Chondrocyte (in vitro differentiated cells): ENCODE data around the gene USP6NL. TPM values are rescaled to one million over a fixed set of nuclear protein-coding genes. Genes with fewer than 3 reads are reported as not detected.

Experiments used
- DNase-seq: peaks from one replicate; pipeline ENCODE4 v3.0.0; 2021; ENCODE audit warnings: mixed read lengths, low spot score
- H3K27ac Mint-ChIP-seq: one replicate; pipeline ENCODE4 v1.8.0; 2021; ENCODE audit warnings: mild to moderate bottlenecking, moderate library complexity, mixed read lengths; ENCODE audit not compliant: unreplicated experiment
- H3K27me3 Mint-ChIP-seq: 2 replicates; pipeline ENCODE4 v1.8.0; 2021; ENCODE audit warnings: low read depth, mixed read lengths
- H3K36me3 Mint-ChIP-seq: 2 replicates; pipeline ENCODE4 v1.8.0; 2021; ENCODE audit warnings: low read depth, mixed read lengths
- H3K4me1 Mint-ChIP-seq: 2 replicates; pipeline ENCODE4 v1.8.0; 2021; ENCODE audit warnings: low read depth, mild to moderate bottlenecking, mixed read lengths
- H3K4me3 Mint-ChIP-seq: one replicate; pipeline ENCODE4 v1.8.0; 2021; ENCODE audit warnings: mild to moderate bottlenecking, moderate library complexity, mixed read lengths; ENCODE audit not compliant: unreplicated experiment
- H3K9me3 Mint-ChIP-seq: 2 replicates; pipeline ENCODE4 v1.8.0; 2021; ENCODE audit warnings: low read depth, mixed read lengths
- CTCF ChIP-seq: fragments of 200-600 bp; sonication (generic); IDR thresholded peaks from 2 replicates; pipeline ENCODE4 v1.5.0; 2021; ENCODE audit warnings: antibody characterized with exemption, mild to moderate bottlenecking, moderate library complexity
- total RNA-seq: library from RNA; stranded (reverse); gene quantifications from 3 replicates; pipeline ENCODE4 v1.2.1, GENCODE V29; 2021

Gene USP6NL
- total RNA-seq, 1 donor from 2014 or later: 12.3 TPM

DNA sequence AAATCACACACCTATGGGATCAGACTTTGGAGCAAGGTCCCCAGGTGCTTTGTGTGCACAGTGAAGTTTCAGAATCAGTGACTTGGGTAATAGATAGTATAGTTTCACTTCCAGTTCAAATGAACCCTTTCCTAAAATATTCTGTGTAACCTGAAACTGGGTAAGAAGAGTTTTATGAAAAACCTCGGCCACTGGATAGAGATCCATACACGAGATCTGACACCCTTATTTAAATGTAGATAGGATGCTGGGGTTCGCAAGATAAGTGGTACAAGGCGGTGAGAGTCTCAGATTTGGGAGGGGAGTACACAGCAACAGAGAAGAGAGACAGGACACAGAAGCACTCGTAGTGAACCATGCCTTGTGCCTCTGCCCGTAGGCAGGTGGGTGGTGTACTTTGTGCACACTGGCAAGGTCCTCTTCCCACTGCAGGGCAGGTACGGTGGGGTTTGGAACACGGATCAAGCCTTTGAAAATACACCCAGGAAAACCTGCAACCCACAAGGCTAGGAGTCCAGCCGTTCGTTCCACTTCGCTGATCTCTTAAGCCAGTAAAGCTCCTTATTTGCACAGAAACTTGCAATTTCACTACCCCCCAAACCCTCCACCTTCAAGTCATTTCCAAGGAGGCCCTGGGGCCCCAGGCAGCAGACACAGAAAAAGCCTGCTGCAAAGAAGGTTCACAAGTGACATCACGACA is 162.8 kb downstream of the USP6NL start:
- Mint-ChIP-seq H3K4me3 (no peak overlapping the region), H3K27ac (no peak overlapping the region), H3K27me3 (peaks cover 23% of the 10 kb centered on the region), H3K4me1 (no peaks in the 10 kb centered on the region), H3K9me3 (no peaks in the 10 kb centered on the region), H3K36me3 (no peaks in the 10 kb centered on the region)
- no peak for TF ChIP-seq CTCF
- DNase-seq: no peak

DNA sequence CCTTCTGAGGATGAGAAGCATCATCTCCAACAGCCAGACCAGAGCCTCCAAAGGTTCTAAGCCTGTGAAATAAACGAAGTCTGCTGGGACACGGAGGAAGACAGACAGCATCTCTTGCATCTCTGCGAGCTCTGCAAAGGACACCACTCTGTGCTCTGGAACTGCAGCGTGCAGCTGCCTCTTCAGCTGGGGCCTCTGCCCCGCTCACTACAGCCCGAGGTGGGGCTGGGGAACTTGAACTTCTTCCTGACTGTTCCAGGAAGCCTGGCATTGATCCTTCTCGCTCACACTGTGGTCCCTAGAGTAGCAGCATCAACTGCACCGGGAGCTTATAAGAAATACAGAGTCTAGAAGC is 163.3 kb downstream of the USP6NL start:
- Mint-ChIP-seq H3K4me1 (no peaks in the 10 kb centered on the region), H3K27ac (no peak overlapping the region), H3K27me3 (peaks cover 23% of the 10 kb centered on the region), H3K36me3 (no peaks in the 10 kb centered on the region), H3K4me3 (no peak overlapping the region), H3K9me3 (no peaks in the 10 kb centered on the region)
- no peak for DNase-seq
- no peak for TF ChIP-seq CTCF

DNA sequence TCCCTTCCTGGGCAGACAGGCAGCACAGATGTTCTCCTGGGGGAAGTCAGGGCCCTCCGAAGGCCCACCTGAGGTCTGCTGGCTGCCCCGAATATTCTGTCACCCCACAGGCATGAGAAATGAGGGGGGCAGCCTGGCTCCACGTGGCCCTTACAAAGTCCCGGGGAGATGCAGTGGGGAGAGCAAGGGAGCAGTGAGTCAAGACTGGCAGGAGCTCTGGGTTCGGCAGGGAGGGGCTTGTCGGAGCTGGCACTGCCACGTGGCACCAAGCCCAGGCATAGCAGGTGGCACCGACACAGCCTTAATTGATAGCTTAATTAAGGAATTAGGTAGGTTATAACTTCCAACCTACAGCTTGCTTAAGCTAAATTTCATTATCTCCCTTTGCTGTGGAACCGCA is 163.9 kb downstream of the USP6NL start:
- Mint-ChIP-seq H3K36me3 (no peaks in the 10 kb centered on the region), H3K4me3 (no peak overlapping the region), H3K9me3 (no peaks in the 10 kb centered on the region), H3K4me1 (no peaks in the 10 kb centered on the region), H3K27ac (no peak overlapping the region), H3K27me3 (peaks cover 23% of the 10 kb centered on the region)
- no peak for DNase-seq
- TF ChIP-seq CTCF: no peak

- Mint-ChIP-seq H3K4me1 (no peaks in the 10 kb centered on the region), H3K36me3 (no peaks in the 10 kb centered on the region), H3K4me3 (no peak overlapping the region), H3K9me3 (no peaks in the 10 kb centered on the region), H3K27me3 (peaks cover 23% of the 10 kb centered on the region), H3K27ac (no peak overlapping the region)
- no peak for TF ChIP-seq CTCF
- DNase-seq: no peak
These were observed 164.6 kb downstream of the USP6NL start for GRCh38 chr10:11446864-11447263.

DNA sequence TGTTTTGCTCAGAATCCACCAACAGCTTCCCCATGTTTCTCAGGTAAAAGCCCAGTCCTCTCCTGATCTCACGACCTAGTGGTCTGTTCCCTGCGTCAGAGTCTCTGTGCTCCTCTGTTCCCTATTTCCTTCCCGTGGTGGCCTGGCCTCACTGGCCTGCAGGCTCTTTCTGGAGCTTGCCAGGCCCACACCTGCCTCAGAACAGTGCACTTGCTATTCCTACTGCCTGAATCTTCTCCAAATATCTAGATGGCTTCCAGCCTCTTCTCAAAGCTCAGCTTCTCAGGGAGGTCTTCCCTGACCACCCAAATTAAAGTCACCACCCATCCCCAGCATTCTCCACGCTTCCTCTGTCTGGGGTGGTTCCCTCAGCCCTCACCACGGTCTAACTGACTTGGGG is 165.3 kb downstream of the USP6NL start:
- Mint-ChIP-seq H3K9me3 (peaks cover 2% of the 10 kb centered on the region), H3K27ac (no peak overlapping the region), H3K36me3 (no peaks in the 10 kb centered on the region), H3K4me3 (no peak overlapping the region), H3K4me1 (no peaks in the 10 kb centered on the region), H3K27me3 (peaks cover 23% of the 10 kb centered on the region)
- DNase-seq: no peak
- no peak for TF ChIP-seq CTCF
